Islet precursor cell (in vitro differentiated cells): ENCODE results near the gene VIPR2.

Experiments
- DNase-seq: peaks from one replicate; pipeline ENCODE4 v3.0.0-alpha.2; 2018

The VIPR2 gene

GRCh38 chr7:159119026-159119741 is 25.5 kb downstream of the VIPR2 start:
- DNase-seq, result peak; percentile 46

GRCh38 chr7:159118623-159119022 is 26.0 kb downstream of the VIPR2 start:
- peak; percentile 15 for DNase-seq

DNA sequence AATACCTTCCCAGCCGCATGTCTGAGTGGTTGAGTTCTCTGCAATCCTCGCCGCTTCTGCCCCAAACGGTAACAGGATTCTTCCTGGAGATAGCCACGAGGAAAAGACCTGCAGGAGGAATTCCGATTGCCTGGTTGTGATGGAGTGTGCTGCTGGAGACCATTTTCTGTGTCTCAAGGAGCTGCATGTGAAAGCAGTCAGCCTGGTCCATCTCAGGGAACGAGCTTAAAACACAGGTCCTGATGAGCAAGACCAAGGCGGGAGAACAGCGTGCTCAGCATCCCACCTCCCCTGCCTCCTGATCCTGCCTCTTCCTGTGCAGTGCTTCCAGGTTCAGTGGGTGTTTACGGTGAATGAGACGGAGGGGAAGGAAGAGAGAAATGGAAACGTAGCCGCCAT is 26.5 kb downstream of the VIPR2 start:
- peak; percentile 43 for DNase-seq

- DNase-seq, result peak; percentile 46
Observed at GRCh38 chr7:159117366-159118196, 27.1 kb downstream of the VIPR2 start.

DNA sequence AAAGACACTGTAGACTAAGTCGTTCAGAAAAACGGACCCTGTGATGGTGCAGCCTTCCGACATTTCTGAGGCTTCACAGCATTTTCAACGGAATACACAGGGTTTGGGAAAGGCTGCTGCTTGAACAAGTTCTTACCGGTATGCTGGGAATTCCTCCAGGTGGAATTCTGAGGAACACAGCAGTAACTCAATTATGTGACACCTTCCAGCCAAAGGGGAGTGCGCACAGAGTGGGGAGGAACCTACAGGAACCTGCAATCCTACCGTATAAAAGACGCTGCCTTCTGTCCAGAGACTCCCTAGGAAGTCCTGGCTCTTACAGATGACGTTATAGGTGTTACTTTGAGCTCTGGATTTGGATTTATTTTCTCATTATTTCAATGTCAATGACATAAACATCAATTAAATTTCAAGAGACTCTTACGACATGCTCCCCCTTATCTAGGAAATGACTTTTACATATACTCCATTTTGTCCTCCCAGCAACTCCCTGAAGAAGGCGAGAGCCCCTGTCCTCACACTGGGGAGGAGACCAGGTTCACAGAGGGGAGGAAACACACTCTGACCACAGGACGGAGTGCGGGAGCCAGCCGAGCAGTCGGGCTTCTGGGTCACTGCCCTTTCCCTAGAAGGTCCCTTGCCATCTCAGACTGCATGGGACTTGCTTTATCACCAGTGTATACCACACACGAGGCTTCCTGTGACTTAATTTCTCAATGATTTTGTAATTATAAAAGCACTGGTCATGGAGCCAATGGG is 27.9 kb downstream of the VIPR2 start:
- DNase-seq, result peak; percentile 58

GRCh38 chr7:159115601-159116501 is 28.8 kb downstream of the VIPR2 start:
- DNase-seq, result peak; percentile 55

- peak; percentile 25 for DNase-seq
Observed at GRCh38 chr7:159114981-159115380, 29.7 kb downstream of the VIPR2 start.

- peak; percentile 46 for DNase-seq
Observed at GRCh38 chr7:159114096-159114495, 30.6 kb downstream of the VIPR2 start.

DNA sequence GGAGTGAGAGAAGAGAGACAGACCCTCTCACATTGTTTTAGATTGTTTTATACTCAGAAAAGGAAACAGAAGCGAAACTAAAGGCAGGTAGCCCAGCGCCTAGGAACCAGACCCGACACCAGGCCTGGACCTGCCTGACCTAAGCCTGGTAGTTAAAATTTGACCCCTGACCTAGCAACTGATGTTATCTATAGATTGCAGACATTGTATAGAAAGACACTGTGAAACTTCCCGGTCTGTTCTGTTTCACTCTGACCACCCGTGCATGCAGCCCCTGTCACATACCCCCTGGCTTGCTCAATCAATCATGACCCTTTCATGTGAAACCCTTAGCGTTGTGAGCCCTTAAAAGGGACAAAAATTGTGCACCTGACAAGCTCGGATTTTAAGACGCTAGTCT is 31.6 kb downstream of the VIPR2 start:
- DNase-seq, result peak; percentile 83

DNA sequence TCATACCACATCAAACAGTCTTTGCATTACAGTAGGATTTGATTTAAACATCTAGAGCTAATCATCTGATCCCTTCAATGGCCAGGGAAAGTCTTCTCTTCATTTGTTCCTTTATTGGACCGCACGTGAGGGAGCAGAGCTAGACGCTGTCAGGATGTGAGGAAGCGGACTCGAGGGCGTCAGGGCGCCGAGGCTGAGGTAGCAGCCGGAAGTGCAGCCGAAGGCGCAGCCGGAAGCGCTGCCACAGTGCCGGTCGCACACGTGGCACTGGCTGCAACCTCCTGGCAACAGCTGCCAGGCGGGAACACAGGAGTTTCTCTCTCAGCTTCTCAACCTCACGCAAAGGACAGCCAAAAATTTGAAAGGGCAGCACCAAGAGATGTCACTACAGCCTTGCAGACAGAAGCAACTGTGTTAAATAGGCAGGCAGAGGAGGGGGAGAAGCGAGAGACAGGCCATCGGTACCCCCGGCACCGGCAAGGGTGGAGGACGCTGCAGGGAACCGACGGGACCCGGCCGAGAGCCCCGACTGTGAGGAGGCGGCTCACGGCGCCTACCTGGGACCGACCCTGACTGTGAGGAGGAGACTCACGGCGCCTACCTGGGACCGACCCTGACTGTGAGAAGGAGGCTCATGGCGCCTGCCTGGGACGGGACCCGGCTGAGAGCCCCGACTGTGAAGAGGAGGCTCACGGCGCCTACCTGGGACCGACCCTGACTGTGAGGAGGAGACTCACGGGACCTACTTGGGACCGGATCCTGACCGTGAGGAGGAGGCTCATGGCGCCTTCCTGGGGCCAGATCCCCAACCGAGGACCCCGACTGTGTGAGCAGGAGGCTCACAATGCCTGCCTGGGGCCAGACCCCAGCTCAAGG is 32.3 kb downstream of the VIPR2 start:
- DNase-seq, result peak; percentile 59

GRCh38 chr7:159109653-159110035 is 35.0 kb downstream of the VIPR2 start:
- peak; percentile 43 for DNase-seq

- DNase-seq, result no peak
Observed at GRCh38 chr7:159108941-159109652, 35.6 kb downstream of the VIPR2 start.

GRCh38 chr7:159108491-159108890 is 36.2 kb downstream of the VIPR2 start:
- DNase-seq, result no peak

GRCh38 chr7:159107161-159107892 is 37.3 kb downstream of the VIPR2 start:
- no peak for DNase-seq

DNA sequence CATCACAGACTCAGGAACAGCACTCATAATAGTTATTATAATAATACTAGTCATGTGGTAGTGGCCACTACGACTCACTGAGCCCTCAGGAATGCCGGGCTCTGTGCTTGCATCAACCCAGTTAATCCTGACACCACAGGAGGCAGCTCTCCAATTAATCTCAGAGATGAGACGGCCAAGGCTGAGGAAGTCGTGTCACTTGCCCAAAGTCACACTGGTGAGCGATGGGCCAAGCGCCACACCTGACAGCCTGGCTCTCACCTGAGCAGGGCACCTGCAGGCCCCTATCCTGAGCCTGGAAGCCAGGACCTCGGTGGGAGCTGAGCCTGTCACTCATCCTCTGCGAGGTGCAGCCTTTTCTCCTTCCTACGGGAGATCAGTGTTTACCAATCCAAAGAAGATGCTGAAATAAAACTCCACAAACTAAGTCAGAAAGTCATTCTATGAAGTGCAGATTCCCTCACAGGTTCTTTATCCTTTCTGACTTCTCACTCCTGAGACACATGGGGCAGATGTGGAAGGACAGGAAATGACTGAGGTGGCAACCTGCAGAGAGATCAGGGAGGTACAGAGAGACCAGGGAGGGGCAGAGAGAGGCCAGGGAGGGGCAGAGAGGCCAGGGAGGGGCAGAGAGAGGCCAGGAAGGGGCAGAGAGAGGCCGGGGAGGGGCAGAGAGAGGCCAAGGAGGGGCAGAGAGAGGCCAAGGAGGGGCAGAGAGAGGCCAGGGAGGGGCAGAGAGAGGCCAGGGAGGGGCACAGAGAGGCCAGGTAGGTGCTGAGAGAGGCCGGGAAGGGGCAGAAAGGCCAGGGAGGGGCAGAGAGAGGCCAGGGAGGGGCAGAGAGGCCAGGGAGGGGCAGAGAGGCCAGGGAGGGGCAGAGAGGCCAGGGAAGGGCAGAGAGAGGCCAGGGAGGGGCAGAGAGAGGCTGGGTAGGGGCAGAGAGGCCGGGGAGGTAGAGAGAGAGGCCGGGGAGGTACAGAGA is 38.5 kb downstream of the VIPR2 start:
- no peak for DNase-seq

DNA sequence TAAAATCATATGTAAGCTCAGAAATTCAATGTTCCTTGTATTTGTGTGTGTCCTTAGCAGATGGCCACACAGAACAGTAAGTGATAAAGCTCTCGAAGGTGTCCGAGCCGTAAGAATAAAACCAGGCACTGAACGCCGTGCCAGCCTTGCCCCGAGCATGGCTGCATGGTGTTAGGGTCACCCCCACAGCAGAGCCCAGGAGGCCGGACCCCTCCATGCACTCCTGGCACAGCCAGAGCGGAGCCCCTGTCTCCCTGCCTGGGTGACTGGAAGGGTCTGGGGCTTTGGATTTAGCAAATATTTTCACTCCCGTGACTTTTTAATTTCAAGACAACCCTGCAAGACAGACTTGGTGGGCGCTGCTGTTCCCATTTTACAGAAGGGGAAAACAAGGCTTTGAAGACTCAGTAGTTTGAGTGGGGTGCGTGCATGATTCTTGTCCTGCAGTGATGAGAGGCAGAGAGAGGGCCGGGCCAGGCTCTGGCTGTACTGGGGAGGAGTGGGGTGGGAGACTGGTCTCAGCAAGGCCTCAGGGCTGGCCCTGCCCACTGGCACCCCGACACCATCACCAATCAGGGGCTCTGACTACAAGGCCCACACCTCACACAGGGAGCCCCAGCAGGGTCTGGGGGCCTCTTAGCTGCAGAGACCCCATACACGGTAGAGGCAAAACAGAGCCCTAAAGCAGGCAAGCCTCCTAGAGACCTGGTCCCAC is 39.4 kb downstream of the VIPR2 start:
- DNase-seq, result no peak

- no peak for DNase-seq
Observed at GRCh38 chr7:159104188-159104920, 40.3 kb downstream of the VIPR2 start.
